GM19043 (cell line): ENCODE results near the gene CTSL.
"Not testable (repeated sequence)": the region's sequence is repeated elsewhere in the genome, so short reads cannot be mapped to it uniquely, and the experiment has no call there.

ENCODE experiments used
- ATAC-seq: cut with Tn5 transposase; IDR thresholded peaks from one replicate; pipeline ENCODE4 v1.9.1; 2021; ENCODE audit warnings: low read depth; ENCODE audit not compliant: unreplicated experiment

The CTSL gene

DNA sequence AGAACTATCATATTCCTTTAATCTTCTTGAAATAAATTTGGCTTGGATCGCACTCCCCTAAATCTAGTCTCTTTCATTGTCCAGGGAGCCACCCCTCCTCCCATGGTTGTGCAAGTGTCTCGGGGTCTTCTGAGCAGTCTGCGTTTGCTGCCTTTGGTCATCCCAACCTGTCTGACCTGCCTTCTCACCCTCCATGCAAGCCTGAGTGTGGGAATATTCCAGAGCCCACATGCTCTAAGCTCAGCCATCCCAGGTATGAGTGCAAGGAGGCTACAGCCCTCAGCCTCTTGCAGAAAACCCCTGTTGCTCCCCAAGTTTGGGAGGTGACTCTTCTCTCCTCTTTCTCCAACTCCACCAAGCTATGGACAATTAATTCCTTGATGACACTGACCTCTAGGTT is 7.7 kb upstream of the CTSL start:
- ATAC-seq = no peak

DNA sequence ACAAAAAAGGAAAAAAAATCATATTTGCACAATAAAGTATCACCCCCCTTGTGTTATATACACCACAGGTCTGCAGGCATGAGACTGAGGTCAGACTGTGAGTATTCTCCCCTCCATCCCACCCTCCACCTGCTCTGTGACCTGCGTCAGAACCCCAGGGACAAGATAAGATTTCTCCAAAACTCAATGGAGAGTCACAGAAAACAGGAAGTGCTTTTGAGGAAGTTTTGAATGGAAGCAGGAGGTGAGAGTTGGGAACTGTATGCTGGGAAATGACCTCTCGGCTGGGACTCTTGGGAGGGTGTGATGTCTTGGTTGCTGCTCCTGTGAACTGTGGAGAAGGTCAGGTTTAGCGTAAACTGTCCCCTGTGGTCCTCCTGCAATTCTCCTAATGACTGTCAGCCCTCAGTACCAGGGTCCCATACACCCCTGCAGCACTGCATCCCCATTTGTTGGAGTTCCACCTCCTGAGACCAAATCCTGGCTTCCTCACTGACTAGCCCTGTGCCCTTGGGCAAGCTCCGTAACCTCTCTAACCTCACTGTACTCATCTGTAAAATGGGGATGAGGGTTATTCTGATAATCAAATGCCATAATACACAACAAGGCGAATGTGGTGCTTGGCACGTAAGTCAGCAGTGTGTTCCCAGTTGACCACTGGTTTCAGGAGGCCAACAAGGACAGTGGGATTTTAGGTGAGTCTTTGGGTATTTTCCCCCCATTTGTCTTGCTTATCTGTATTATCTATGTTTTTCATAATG is 6.9 kb upstream of the CTSL start:
- ATAC-seq = no peak

DNA sequence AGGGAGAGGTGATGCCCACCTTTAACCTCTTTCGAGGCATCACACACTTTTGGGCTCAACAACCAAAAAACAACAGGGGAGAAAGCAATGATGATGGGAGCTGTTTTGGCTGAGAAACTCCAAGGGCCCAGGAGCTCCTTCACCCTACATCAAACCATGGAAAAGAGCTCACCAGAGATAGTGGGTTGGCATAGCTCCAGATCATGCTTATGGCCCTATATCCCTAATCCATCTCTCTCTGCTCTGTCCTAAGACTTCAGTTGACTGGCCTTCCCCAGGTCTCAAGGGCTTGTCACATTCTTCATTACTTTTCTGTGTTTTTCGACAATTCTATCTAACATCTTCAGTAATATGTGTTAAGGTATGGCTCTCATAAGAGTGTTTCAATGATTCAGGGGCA is 5.7 kb upstream of the CTSL start:
- ATAC-seq = no peak

DNA sequence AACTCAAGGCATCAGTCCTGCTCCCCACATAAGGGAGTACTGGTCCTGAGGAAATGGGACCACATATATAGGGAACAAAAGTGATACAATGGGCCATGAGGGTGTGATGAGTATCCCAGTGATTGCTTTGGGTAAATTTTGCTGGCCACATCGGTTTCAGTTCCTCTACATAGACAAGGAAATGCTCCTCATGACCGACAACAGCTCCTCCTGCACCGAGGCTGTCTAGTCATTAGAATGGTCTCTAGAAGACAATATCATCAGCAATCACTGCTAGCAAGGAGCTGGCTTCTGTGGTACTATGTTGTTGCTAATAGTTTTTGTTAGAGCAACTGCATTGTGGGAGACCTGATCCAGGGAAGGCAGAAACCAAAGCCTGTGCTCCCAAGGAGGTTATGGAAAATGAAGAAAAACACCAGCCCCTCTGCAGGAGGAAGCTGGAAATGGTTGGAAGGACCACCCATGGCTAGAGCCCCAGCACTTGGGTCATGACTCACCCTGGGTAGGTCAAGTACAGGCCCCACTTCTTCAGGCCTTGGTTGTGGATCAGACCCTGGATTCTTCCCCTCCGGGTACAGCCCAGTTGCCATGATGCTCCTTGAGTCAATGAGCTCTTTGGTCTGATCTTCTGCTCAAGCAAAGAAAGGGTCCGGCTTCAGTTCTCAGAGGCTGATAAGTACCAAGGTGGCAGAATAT is 3.4 kb upstream of the CTSL start:
- ATAC-seq = no peak

DNA sequence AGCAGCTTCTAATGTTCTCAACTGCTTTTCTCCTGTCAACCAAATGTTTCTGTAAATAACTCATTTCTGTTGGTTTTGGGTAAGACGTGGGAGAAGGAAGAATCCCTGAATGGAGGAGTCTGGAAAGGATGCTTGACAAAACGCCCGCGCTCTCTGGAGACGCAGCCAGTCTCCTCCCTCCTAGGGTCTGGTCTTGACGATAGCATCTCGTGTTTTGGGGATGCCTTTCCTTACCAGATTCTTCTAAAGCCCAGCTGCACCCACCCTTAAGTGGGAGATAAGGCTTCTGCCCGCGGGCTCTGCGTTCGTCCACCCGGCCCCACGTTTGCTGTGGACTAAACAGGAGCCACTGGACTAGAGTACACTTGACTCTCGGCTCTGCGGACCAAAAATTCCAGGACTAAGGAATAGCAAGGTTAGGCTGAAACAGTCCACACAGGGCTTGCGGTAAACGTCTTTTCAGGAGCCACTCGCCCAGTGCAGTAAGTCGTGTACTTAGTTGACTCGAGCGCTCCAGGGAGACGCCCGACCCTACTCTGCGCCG is 491 bp upstream of the CTSL start:
- no peak for ATAC-seq

DNA sequence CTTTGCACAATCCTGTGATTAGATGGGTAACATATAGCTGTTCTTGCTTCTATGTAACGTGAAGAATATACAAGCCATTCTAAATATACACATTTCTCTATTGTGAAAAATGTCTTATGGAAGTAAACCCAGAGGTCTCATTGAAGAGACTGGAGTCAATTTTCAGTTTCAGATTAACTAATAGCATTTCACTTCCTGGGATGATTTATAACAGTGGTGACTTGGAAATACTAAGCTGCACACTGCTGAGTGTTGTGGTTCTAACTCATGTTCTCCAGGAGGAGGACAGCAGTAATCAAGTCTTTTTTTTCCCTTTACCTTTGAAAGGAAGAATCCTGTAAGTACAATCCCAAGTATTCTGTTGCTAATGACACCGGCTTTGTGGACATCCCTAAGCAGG is 3.3 kb downstream of the CTSL start:
- ATAC-seq = no peak

DNA sequence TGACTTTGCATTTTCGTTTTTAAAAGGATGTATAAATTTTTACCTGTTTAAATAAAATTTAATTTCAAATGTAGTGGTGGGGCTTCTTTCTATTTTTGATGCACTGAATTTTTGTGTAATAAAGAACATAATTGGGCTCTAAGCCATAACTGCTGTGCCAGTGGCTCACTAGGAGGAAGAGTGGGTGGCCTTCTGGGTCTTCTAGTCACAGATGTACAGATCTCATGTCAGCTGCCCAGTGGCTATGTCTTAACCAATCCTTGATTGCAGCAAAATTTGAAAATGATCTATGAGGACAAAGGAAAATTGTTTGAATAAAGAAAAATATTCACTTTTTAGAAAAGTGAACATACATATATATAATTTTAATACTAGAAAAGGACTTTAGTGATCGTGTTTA is 5.4 kb downstream of the CTSL start:
- ATAC-seq = no peak

DNA sequence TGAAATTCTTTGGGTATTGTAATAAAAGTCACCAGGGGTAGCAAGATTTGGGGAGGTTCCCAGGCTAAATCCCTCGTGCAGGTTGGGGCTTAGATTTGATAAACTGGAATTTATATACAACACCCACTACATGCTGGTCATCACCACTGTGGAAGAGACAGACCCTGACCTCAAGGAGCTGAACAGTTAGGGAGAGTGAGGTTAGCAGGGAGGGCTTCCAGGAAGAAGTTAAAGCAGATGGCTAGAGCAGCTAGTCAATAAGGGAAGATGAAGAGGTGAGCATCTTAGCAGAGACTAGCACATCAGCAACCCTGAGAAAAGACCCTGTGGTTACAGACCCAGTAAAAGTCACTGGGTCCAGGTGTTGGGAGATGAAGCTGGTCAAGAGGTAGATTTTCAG is 6.4 kb downstream of the CTSL start:
- no peak for ATAC-seq

DNA sequence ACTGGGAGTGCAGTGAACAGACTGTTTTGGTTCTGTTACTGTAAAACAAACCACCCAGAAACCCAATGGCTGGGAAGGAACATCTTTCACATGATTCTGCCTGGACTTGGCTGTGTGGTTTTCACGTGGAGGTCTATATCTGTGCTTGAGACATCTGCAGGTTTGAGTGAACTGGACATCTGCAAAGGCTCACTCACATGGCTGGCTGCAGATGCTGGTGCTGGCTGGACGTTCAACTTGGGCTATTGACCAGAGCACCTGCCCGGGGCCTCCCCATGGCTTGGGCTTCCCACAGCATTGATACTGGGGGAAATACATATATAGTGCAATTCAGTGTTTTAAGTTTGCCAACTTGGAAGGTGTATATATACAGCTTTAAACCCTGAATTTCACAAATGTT is 6.8 kb downstream of the CTSL start:
- ATAC-seq = no peak

DNA sequence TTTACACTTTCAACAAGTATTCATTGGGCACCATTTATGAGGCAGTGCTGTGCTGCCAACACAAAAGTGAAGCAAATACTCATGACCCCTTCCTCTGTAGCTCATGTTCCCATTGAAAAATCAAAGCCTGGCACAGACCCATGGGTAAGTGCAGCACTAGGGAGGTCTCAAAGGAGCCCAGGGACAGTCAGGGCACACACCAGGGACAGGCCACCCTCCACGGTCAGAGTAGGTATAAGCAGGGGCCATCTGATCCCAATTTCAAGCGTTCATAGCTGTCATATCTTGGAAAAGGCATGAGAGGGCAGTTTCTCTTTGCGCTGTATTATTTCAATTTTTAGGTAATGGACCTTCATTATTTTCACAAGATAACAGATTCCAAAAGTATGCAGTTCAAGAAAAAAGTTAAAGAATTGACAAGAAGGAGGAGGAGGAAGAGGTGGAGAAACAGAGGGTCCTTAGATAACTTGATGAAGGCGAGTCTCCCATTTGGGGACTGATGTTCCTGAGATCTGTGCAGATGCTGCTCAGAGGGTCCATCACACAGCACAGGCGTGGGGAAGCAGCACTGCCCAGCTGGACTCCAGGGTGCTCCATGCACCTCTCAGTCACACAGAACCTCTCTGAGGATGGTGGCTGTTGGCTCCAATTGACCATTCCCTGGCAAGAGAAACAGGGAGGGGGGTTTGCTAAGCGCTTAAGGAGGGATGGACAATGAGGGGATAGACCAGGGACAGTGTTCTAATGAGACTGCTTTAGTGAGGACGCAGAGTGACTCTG is 7.5 kb downstream of the CTSL start:
- no peak for ATAC-seq

DNA sequence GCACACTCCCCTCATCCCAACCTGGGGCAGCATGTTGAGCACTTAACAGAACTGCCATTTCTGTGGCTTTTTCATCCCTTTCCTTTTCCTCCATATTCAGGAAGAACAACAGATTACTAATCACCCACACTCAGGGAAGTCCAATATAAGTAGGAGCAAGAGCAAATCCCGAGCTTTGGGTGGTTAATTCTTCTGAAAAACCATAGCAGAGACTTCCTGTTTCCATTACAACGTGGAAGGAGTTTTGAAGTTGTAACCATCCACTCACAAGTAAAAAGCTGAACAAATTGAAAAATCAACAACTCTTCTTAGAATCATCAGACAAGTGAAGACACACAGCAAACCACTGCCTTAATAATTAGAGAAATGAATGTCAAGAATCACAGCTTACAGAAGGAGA is 8.2 kb downstream of the CTSL start:
- no peak for ATAC-seq

DNA sequence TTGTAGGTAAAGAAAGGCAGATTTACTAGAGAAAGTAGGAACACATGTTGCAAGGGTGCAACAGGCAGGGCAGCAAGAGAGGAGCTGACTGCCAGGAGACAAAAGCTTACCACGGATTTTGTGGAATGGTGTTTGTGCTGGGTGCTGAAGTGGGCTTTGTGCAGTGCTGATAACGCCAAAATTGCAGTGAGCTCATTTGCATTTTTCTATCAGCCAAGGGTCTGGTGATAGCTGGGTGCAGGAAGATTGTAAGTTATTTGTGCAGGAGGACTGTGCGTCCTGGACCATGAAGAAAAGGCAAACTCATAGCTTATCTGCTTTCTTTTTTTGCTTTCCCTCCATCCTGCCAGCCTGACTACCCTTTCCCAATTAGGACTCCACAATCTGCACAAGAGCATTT is 13.6 kb downstream of the CTSL start:
- no peak for ATAC-seq

DNA sequence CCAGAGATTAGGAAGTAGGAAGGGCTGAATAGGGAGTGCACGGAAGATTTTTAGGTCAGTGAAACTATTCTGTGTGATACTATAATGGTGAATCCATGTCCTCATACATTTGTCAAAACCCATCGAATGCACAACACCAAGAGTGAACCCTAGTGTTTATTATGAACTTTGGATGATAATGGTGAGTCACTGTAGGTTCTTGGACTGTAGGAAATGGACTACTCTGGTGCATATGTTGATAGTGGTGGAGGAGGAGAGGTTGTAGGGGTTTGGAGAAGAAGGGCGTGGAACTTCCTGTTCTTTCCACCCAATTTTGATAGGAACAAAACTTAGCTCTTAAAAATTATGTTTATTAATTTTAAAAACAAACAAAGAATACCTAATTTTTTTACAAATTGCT is 14.3 kb downstream of the CTSL start:
- ATAC-seq = no peak

DNA sequence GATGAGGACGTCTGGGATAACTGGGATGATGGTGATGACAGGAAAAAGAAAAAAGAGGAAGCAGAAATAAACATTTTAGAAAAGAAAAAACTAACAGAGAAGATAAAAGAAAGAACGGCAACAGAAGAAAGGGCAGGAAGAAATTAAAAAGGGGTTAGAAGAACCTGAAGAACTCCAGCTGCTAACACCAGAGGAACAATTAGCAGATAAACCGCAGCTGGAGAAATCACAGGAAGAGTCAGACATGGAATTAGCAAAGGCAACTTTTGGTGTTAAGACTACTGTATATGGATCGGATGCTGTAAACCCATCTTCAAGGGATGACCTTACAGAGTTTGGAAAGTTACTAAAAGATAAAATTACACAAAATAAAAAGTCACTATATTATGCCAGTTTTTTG is 15.4 kb downstream of the CTSL start:
- ATAC-seq = no peak

DNA sequence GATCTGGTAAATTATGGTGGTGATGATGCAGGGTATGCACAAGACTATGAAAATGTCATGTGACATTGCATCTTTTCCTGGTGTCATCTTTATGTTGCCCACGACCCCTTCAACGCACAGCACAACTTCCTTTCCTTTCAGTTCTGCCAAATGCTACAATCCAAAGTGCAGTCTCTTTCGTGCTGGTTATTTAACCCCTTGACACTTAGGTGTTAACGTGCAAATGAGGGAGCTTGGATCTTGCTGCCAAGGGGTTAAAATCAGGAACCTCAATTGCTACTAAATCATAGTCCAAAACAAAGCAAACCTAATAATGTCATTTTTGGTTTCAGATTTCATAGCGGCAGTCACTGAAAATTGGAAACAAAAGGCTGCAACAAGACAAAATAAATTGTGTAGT is 16.0 kb downstream of the CTSL start:
- no peak for ATAC-seq

DNA sequence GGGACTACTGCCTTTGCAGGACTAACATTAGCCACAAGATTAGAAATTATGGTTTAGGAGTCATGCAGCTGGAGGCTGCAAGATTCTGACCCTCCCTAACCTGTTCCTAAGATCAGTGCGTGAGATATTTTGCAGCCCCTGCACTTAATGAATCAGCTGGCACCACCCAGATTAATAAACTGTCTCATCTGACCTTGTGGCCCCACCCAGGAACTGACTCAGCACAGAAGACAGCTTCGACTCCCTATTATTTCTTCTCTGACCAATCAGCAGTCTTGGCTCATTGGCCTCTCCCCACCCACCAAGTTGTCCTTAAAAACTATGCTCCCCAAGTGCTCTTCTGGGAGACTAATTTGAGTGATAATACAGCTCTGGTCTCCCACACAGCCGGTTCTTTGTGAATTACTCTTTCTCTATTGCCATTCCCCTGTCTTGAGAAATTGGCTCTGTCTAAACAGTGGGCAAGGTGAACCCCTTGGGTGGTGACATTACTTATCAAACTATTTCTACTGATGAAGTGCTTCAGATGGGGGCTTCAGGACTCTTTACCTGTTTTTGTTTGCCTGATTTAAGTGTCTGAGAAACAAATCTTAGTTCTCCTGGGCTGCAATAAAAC is 17.0 kb downstream of the CTSL start:
- no peak for ATAC-seq

DNA sequence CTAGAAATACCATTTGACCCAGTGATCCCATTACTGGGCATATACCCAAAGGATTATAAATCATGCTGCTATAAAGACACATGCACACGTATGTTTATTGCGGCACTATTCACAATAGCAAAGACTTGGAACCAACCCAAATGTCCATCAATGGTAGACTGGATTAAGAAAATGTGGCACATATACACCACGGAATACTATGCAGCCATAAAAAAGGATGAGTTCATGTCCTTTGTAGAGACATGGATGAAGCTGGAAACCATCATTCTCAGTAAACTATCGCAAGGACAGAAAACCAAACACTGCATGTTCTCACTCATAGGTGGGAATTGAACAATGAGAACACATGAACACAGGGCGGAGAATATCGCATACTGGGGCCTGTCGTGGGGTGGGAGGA is 18.3 kb downstream of the CTSL start:
- ATAC-seq = not testable (repeated sequence)

DNA sequence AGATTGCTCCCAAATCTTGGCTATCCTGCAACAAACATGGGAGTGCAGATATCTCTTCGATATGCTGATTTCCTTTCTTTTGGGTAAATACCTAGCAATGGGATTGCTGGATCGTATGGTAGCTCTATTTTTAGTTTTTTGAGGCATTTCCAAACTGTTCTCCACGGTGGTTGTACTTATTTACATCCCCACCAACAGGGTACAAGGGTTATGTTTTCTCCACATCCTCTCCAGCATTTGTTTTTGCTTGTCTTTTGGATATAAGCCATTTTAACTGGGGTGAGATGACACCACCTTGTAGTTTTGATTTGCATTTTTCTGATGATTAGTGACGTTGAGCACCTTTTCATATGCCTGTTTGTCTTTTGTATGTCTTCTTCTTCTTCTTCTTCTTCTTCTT is 20.3 kb downstream of the CTSL start:
- ATAC-seq = no peak

DNA sequence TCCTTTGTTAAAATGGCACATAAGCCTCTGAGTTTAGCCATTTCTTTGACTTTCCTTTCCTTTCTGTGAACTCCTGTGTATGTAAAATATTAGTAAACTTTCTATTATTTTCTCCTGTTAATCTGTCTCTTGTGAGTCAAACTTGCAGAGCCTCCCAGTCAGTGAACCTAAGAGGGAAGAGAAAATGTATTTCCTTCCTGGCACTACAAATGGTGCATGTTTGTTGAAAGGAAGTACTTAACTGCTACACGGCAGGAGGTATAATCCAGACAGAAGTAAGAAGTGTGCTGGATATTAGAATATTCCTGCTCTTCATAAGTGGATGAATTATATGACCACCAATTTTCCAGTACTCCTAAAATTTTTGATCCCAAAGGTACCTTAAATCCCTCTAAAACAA is 23.0 kb downstream of the CTSL start:
- no peak for ATAC-seq

DNA sequence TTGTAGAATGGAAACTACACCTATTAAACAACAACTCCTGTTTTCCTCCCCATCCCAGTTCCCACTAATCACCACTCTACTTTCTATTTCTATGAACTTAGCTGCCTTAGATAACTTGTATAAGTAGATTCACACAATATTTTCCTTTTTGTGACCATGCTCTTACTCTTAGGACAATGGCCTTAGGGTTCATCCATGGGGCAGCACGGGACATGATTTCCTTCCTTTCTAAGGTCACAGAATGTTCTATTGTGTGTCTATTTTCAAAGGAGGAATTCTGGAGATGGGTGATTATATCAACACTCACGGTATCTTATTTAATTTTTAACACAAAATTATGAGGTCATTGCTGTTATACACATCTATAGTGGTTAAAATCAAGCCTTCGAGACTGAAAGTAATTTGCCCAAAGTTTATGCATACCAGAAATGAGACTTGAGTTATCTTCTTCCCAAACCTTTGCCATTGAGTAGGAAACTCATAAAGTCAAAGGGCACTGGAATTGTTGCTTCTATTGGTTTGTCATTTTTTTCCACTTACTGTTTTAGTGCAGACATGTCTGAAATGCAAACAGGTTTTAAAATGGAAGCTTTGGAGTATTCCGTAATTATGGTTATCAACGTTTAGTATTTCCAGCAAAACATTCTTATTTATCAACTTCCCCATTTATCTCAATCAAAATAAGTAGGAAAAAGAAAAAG is 23.6 kb downstream of the CTSL start:
- no peak for ATAC-seq
